GM19324 (cell line): ENCODE data around the gene GDPD5.

Experiments used
- ATAC-seq: cut with Tn5 transposase; IDR thresholded peaks from one replicate; pipeline ENCODE4 v1.9.1; 2021; ENCODE audit warnings: mild to moderate bottlenecking, moderate library complexity; ENCODE audit not compliant: unreplicated experiment, low FRiP score

Gene GDPD5

GRCh38 chr11:75408957-75409219 lies 116.9 kb downstream of the GDPD5 start:
- ATAC-seq: no peak

- no peak for ATAC-seq
Observed at GRCh38 chr11:75406338-75406777, 119.4 kb downstream of the GDPD5 start.

GRCh38 chr11:75403983-75404658 lies 121.6 kb downstream of the GDPD5 start:
- no peak for ATAC-seq

GRCh38 chr11:75403037-75403436 lies 122.7 kb downstream of the GDPD5 start:
- ATAC-seq: no peak

- no peak for ATAC-seq
Observed at GRCh38 chr11:75402002-75402773, 123.6 kb downstream of the GDPD5 start.

- ATAC-seq: no peak
Observed at GRCh38 chr11:75400146-75400865, 125.4 kb downstream of the GDPD5 start.

GRCh38 chr11:75399344-75400145 lies 126.2 kb downstream of the GDPD5 start, which contains the start of gene RPS3:
RPS3 (plus strand) TSS chr11:75399518; CDS start chr11:75399548, 30 bp downstream.
- peak; percentile 89 for ATAC-seq

GRCh38 chr11:75398906-75399305 lies 126.8 kb downstream of the GDPD5 start:
- ATAC-seq: no peak

- ATAC-seq: no peak
Observed at GRCh38 chr11:75394085-75394840, 131.5 kb downstream of the GDPD5 start.

- ATAC-seq: no peak
Observed at GRCh38 chr11:75389925-75390324, 135.8 kb downstream of the GDPD5 start.

GRCh38 chr11:75389276-75389605 lies 136.5 kb downstream of the GDPD5 start:
- no peak for ATAC-seq

- no peak for ATAC-seq
Observed at GRCh38 chr11:75388386-75389275, 137.1 kb downstream of the GDPD5 start.

- no peak for ATAC-seq
Observed at GRCh38 chr11:75387736-75388294, 137.9 kb downstream of the GDPD5 start.

- ATAC-seq: no peak
Observed at GRCh38 chr11:75386942-75387630, 138.7 kb downstream of the GDPD5 start.
